ENCODE results near the gene ICE2. TPM values are rescaled to one million over a fixed set of nuclear protein-coding genes. Genes with fewer than 3 reads are reported as not detected.

ICE2 gene
- total and polyA plus RNA-seq, 12 donors, result 6.3 to 33.4 (median 26.7) TPM

- peaks cover 0 to 100% (median 7%) of the 10 kb centered on the region in 9 donors for H3K36me3 ChIP-seq
- peaks cover 3 to 95% (median 76%) of the 10 kb centered on the region in 9 donors for H3K4me1 ChIP-seq
- no peaks in the 10 kb centered on the region for H3K27me3 ChIP-seq
- no peak for DNase-seq
- intact Hi-C loops (cut with DNase I), result no loop called here
- WGBS, 2 donors, result 59 to 64% methylated on average over 2 of the region's 2 CpGs
- ATAC-seq, result no peak
- H3K27ac ChIP-seq, result peak overlapping the region in 9 of 10 donors; percentile 58 to 95 (median 81)
- H3K9me3 ChIP-seq, result no peaks in the 10 kb centered on the region
- no peak overlapping the region for H3K4me3 ChIP-seq
- TF ChIP-seq CTCF (IDR thresholded peaks at IDR 0.05), result no peak
Measured at GRCh38 chr15:60373745-60374144, 105.2 kb downstream of the ICE2 start.

- Histone ChIP-seq H3K4me1 (peaks cover 3 to 97% (median 76%) of the 10 kb centered on the region in 9 donors), H3K27ac (peak overlapping the region in 9 of 10 donors; percentile 58 to 95 (median 81)), H3K4me3 (no peak overlapping the region), H3K36me3 (peaks cover 0 to 100% (median 3%) of the 10 kb centered on the region in 9 donors), H3K27me3 (no peaks in the 10 kb centered on the region), H3K9me3 (no peaks in the 10 kb centered on the region)
- 91 to 93% methylated on average over 3 of the region's 3 CpGs for WGBS, 2 donors
- intact Hi-C loops (cut with DNase I), result no loop called here
- TF ChIP-seq CTCF (IDR thresholded peaks at IDR 0.05), result no peak
- DNase-seq (no peak), ATAC-seq (no peak)
Measured at GRCh38 chr15:60373327-60373726, 105.6 kb downstream of the ICE2 start.

GRCh38 chr15:60372756-60373155 lies 106.2 kb downstream of the ICE2 start:
- ATAC-seq, result no peak
- 94 to 95% methylated on average over 1 of the region's 1 CpG for WGBS, 2 donors
- Histone ChIP-seq H3K9me3 (no peaks in the 10 kb centered on the region), H3K4me3 (no peak overlapping the region), H3K4me1 (peaks cover 3 to 93% (median 74%) of the 10 kb centered on the region in 9 donors), H3K36me3 (peaks cover 0 to 96% (median 0%) of the 10 kb centered on the region in 9 donors), H3K27ac (peak overlapping the region in 9 of 10 donors; percentile 58 to 95 (median 81)), H3K27me3 (no peaks in the 10 kb centered on the region)
- intact Hi-C loops (cut with DNase I), result no loop called here
- TF ChIP-seq CTCF (IDR thresholded peaks at IDR 0.05), result no peak
- no peak for DNase-seq

GRCh38 chr15:60372227-60372626 lies 106.7 kb downstream of the ICE2 start:
- 74 to 86% methylated on average over 4 of the region's 4 CpGs for WGBS, 2 donors
- H3K36me3 ChIP-seq, result peaks cover 0 to 91% (median 0%) of the 10 kb centered on the region in 9 donors
- DNase-seq (no peak), ATAC-seq (no peak)
- peaks cover 3 to 89% (median 73%) of the 10 kb centered on the region in 9 donors for H3K4me1 ChIP-seq
- no peak for TF ChIP-seq CTCF (IDR thresholded peaks at IDR 0.05)
- H3K9me3 ChIP-seq, result no peaks in the 10 kb centered on the region
- no peak overlapping the region for H3K4me3 ChIP-seq
- intact Hi-C loops (cut with DNase I), result no loop called here
- no peaks in the 10 kb centered on the region for H3K27me3 ChIP-seq
- H3K27ac ChIP-seq, result peak overlapping the region; percentile 19 to 95 (median 80)

All from heart right ventricle (tissue), 16 donors.